H1 (cell line): ENCODE results near the gene PUSL1. TPM values are rescaled to one million over a fixed set of nuclear protein-coding genes. Genes with fewer than 3 reads are reported as not detected.

Experiments
- CREB1 ChIP-seq: IDR thresholded peaks from 2 replicates; pipeline ENCODE4 v1.6.1; 2012; ENCODE audit warnings: inconsistent platforms
- GABPA ChIP-seq: IDR thresholded peaks from 2 replicates; pipeline ENCODE4 v1.6.1; 2011; ENCODE audit warnings: mild to moderate bottlenecking, low read length, moderate library complexity, borderline replicate concordance; ENCODE audit not compliant: insufficient read depth
- KDM1A ChIP-seq: fragments of 200-600, 300-600 bp; sonication (generic); IDR thresholded peaks from 2 replicates; pipeline ENCODE4 v1.7.1; 2016; ENCODE audit warnings: mild to moderate bottlenecking, low read length, borderline replicate concordance
- KDM4A ChIP-seq: IDR thresholded peaks from one replicate; pipeline ENCODE4 v1.7.1; 2012; ENCODE audit warnings: low read depth, mild to moderate bottlenecking, moderate library complexity, low read length, inconsistent platforms; ENCODE audit not compliant: severe bottlenecking
- TBP ChIP-seq: IDR thresholded peaks from 2 replicates; pipeline ENCODE4 v1.6.1; 2011; ENCODE audit warnings: low read depth, low read length, improper control_type of control experiment
- USF2 ChIP-seq: IDR thresholded peaks from 2 replicates; pipeline ENCODE4 v1.6.1; 2011; ENCODE audit warnings: low read length, improper control_type of control experiment
- polyA plus RNA-seq, 7 experiments: library from polyadenylated mRNA; depleted of rRNA in 3 of 7; stranded (reverse) in 5 of 7; unstranded in 2 of 7; fragments of >200 nt in 5 of 7; fragments of 200-250 nt in 2 of 7; gene quantifications; 1 replicate in 5 of 7; 2 replicates in 1 of 7; 4 replicates in 1 of 7; pipeline versions ENCODE4 v1.2.1 to v1.2.3, GENCODE V29; 2011 to 2013; ENCODE audit warnings: missing spikeins in 2 of 7, mixed read lengths in 2 of 7
- total RNA-seq: library from RNA; stranded (reverse); fragmentation: NEBNext Ultra II Directional; extraction: Animal tissue kit (Norgen Biotek cat#: 25700); gene quantifications from 2 replicates; pipeline ENCODE4 v1.2.1, GENCODE V29; 2021

Gene PUSL1
- total and polyA plus RNA-seq, 2 of the 8 experiments (the other 6 are each of a cell fraction or from before 2014, with no cell fraction given), result 38.8 to 87.4 TPM

- no peak for TF ChIP-seq TBP
- TF ChIP-seq KDM1A, result no peak
- TF ChIP-seq GABPA, result no peak
- no peak for TF ChIP-seq CREB1
- TF ChIP-seq KDM4A, result peak; percentile 11
- no peak for TF ChIP-seq USF2
These were observed 40.2 kb downstream of the PUSL1 start (continued) for GRCh38 chr1:1348420-1349255.
